HepG2 (cell line): ENCODE results near the gene PTRH2. TPM values are rescaled to one million over a fixed set of nuclear protein-coding genes. Genes with fewer than 3 reads are reported as not detected.

ENCODE experiments used
- HOXA3 ChIP-seq: sonication (generic); formaldehyde crosslinking; IDR thresholded peaks from 2 replicates; pipeline ENCODE4 v1.5.0; 2020; ENCODE audit warnings: missing genetic modification reagents
- JARID2 ChIP-seq: sonication (generic); formaldehyde crosslinking; IDR thresholded peaks from 2 replicates; pipeline ENCODE4 v1.8.1; 2023; ENCODE audit warnings: missing genetic modification reagents, inconsistent platforms; ENCODE audit not compliant: insufficient replicate concordance
- KLF6 ChIP-seq: IDR thresholded peaks from 2 replicates; pipeline ENCODE4 v1.8.0; 2016; ENCODE audit warnings: missing biosample characterization, missing genetic modification reagents
- PPARG ChIP-seq: conservative IDR thresholded peaks from 2 replicates; pipeline ENCODE4 v1.6.1; 2016; ENCODE audit warnings: missing biosample characterization, missing genetic modification reagents
- SALL1 ChIP-seq: sonication (generic); formaldehyde crosslinking; IDR thresholded peaks from 2 replicates; pipeline ENCODE4 v1.8.0; 2022; ENCODE audit warnings: mild to moderate bottlenecking, missing genetic modification reagents
- SMC3 ChIP-seq: IDR thresholded peaks from 2 replicates; pipeline ENCODE4 v1.6.1; 2011; ENCODE audit warnings: low read length, improper control_type of control experiment
- ZNF543 ChIP-seq: sonication (generic); formaldehyde crosslinking; IDR thresholded peaks from 2 replicates; pipeline ENCODE4 v1.4.0; 2020; ENCODE audit warnings: mild to moderate bottlenecking, missing genetic modification reagents
- ZNF598 ChIP-seq: sonication (generic); formaldehyde crosslinking; IDR thresholded peaks from 2 replicates; pipeline ENCODE4 v1.5.1; 2020; ENCODE audit warnings: mild to moderate bottlenecking, missing genetic modification reagents, borderline replicate concordance
- ZNF781 ChIP-seq: sonication (generic); formaldehyde crosslinking; IDR thresholded peaks from 2 replicates; pipeline ENCODE4 v1.5.1; 2020; ENCODE audit warnings: borderline replicate concordance, mild to moderate bottlenecking, missing genetic modification reagents; ENCODE audit errors: not compliant biosample characterization
- ZNF891 ChIP-seq: sonication (generic); formaldehyde crosslinking; IDR thresholded peaks from 2 replicates; pipeline ENCODE4 v1.5.0; 2020; ENCODE audit warnings: mild to moderate bottlenecking, missing genetic modification reagents
- polyA plus RNA-seq, 8 experiments: library from polyadenylated mRNA; depleted of rRNA in 3 of 8; stranded (reverse) in 7 of 8; unstranded in 1 of 8; fragments of >200 nt; fragmentation: Illumina TruSeq in 4 of 8; extraction: Trizol in 4 of 8; gene quantifications; 2 replicates each; pipeline versions ENCODE4 v1.2.1 to v1.2.3, GENCODE V29; 2011 to 2016; ENCODE audit warnings: low read depth in 4 of 8, missing spikeins in 1 of 8, mixed read lengths in 1 of 8; ENCODE audit not compliant: insufficient read depth in 1 of 8
- total RNA-seq, 5 experiments: library from RNA; depleted of rRNA; stranded (reverse); fragments of >200 nt; fragmentation: Illumina TruSeq; extraction: Trizol; gene quantifications; 2 replicates each; pipeline ENCODE4 v1.2.3, GENCODE V29; 2016; ENCODE audit warnings: low read depth in 1 of 5
- TF ChIP-seq, protein P1 (sequence below), 2 experiments: sonication (generic) in 1 of 2; formaldehyde crosslinking in 1 of 2; IDR thresholded peaks; 2 replicates each; pipeline versions ENCODE4 v1.5.1 to v1.6.1; 2011 to 2020; ENCODE audit warnings: borderline replicate concordance in 1 of 2, low read depth in 1 of 2, low read length in 1 of 2, mild to moderate bottlenecking in 1 of 2, missing genetic modification reagents in 1 of 2, moderate library complexity in 1 of 2
- TF ChIP-seq, protein P2 (sequence below): IDR thresholded peaks from 2 replicates; pipeline ENCODE4 v1.4.0; 2020; ENCODE audit warnings: mild to moderate bottlenecking, missing genetic modification reagents
- TF ChIP-seq, protein P3 (sequence below): sonication (generic); formaldehyde crosslinking; IDR thresholded peaks from 2 replicates; pipeline ENCODE4 v1.4.0; 2020; ENCODE audit warnings: mild to moderate bottlenecking, missing genetic modification reagents
- TF ChIP-seq, protein P4 (sequence below): sonication (generic); formaldehyde crosslinking; IDR thresholded peaks from 2 replicates; pipeline ENCODE4 v1.5.1; 2020; ENCODE audit warnings: missing genetic modification reagents, mild to moderate bottlenecking, borderline replicate concordance
- TF ChIP-seq, protein P5 (sequence below): IDR thresholded peaks from 2 replicates; pipeline ENCODE4 v1.6.1; 2016; ENCODE audit warnings: missing compliant biosample characterization, missing genetic modification reagents, borderline replicate concordance

PTRH2 gene
- total and polyA plus RNA-seq, 2 of the 13 experiments (the other 11 are each of a cell fraction or from before 2014, with no cell fraction given): 67.7 to 83.3 TPM

DNA sequence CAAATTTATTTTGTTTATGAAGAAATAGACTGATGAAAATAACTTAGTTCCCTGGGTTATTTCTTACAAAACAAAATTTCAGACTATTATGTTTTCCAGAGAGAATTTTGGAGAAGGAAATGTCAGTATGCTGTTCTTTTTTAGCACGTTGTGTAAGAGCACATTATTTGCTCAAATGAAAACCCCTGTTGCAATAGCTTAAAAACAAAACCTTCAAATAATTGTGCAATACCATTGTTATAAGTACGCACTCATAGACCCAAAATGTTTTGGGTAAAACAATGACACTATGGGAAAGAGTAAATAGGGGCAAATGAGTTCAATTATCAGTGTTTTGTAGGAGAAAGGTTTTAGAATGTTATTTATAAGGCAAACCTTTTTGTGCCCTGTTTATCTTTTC is 18.5 kb upstream of the PTRH2 start (continued):
- TF ChIP-seq, protein P1, sequence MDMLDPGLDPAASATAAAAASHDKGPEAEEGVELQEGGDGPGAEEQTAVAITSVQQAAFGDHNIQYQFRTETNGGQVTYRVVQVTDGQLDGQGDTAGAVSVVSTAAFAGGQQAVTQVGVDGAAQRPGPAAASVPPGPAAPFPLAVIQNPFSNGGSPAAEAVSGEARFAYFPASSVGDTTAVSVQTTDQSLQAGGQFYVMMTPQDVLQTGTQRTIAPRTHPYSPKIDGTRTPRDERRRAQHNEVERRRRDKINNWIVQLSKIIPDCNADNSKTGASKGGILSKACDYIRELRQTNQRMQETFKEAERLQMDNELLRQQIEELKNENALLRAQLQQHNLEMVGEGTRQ (IDR thresholded peaks at IDR 0.05; ENCODE audit: low read depth, low read length): no peak
- TF ChIP-seq, protein P1 (CRISPR knock-in tag; IDR thresholded peaks at IDR 0.05; ENCODE audit: borderline replicate concordance): no peak
- TF ChIP-seq ZNF543 (no peak), SMC3 (peak; percentile 10; the same call in 1 of the 2 replicates), ZNF891 (CRISPR knock-in tag) (no peak), JARID2 (CRISPR knock-in tag) (no peak), SALL1 (CRISPR knock-in tag) (no peak), PPARG (CRISPR knock-in tag) (peak; percentile 84), ZNF598 (CRISPR knock-in tag) (no peak), ZNF781 (CRISPR knock-in tag) (no peak), HOXA3 (CRISPR knock-in tag) (no peak), KLF6 (CRISPR knock-in tag) (0 out of 2 replicates have a peak, but pooled peaks have one; percentile 34)
- TF ChIP-seq, protein P2, sequence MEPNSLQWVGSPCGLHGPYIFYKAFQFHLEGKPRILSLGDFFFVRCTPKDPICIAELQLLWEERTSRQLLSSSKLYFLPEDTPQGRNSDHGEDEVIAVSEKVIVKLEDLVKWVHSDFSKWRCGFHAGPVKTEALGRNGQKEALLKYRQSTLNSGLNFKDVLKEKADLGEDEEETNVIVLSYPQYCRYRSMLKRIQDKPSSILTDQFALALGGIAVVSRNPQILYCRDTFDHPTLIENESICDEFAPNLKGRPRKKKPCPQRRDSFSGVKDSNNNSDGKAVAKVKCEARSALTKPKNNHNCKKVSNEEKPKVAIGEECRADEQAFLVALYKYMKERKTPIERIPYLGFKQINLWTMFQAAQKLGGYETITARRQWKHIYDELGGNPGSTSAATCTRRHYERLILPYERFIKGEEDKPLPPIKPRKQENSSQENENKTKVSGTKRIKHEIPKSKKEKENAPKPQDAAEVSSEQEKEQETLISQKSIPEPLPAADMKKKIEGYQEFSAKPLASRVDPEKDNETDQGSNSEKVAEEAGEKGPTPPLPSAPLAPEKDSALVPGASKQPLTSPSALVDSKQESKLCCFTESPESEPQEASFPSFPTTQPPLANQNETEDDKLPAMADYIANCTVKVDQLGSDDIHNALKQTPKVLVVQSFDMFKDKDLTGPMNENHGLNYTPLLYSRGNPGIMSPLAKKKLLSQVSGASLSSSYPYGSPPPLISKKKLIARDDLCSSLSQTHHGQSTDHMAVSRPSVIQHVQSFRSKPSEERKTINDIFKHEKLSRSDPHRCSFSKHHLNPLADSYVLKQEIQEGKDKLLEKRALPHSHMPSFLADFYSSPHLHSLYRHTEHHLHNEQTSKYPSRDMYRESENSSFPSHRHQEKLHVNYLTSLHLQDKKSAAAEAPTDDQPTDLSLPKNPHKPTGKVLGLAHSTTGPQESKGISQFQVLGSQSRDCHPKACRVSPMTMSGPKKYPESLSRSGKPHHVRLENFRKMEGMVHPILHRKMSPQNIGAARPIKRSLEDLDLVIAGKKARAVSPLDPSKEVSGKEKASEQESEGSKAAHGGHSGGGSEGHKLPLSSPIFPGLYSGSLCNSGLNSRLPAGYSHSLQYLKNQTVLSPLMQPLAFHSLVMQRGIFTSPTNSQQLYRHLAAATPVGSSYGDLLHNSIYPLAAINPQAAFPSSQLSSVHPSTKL: peak; percentile 95
- TF ChIP-seq, protein P3, sequence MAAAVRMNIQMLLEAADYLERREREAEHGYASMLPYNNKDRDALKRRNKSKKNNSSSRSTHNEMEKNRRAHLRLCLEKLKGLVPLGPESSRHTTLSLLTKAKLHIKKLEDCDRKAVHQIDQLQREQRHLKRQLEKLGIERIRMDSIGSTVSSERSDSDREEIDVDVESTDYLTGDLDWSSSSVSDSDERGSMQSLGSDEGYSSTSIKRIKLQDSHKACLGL (CRISPR knock-in tag): no peak
- TF ChIP-seq, protein P4, sequence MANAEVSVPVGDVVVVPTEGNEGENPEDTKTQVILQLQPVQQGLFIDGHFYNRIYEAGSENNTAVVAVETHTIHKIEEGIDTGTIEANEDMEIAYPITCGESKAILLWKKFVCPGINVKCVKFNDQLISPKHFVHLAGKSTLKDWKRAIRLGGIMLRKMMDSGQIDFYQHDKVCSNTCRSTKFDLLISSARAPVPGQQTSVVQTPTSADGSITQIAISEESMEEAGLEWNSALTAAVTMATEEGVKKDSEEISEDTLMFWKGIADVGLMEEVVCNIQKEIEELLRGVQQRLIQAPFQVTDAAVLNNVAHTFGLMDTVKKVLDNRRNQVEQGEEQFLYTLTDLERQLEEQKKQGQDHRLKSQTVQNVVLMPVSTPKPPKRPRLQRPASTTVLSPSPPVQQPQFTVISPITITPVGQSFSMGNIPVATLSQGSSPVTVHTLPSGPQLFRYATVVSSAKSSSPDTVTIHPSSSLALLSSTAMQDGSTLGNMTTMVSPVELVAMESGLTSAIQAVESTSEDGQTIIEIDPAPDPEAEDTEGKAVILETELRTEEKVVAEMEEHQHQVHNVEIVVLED: no peak
- TF ChIP-seq, protein P5, sequence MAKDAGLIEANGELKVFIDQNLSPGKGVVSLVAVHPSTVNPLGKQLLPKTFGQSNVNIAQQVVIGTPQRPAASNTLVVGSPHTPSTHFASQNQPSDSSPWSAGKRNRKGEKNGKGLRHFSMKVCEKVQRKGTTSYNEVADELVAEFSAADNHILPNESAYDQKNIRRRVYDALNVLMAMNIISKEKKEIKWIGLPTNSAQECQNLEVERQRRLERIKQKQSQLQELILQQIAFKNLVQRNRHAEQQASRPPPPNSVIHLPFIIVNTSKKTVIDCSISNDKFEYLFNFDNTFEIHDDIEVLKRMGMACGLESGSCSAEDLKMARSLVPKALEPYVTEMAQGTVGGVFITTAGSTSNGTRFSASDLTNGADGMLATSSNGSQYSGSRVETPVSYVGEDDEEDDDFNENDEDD: no peak
